GM21717 (cell line): Measurements from ENCODE around the gene GPA33.

Experiments used
- ATAC-seq: cut with Tn5 transposase; IDR thresholded peaks from one replicate; pipeline ENCODE4 v1.9.1; 2021; ENCODE audit warnings: mild to moderate bottlenecking, moderate library complexity; ENCODE audit not compliant: unreplicated experiment

The GPA33 gene

GRCh38 chr1:167090314-167090942 lies at the start of gene GPA33:
TSS of gene GPA33 (minus strand) at chr1:167090377. CDS start at chr1:167090287, 90 bp downstream.
- ATAC-seq: no peak

GRCh38 chr1:167138703-167139102 lies 48.5 kb upstream of the GPA33 start:
- no peak for ATAC-seq

- no peak for ATAC-seq
Measured at GRCh38 chr1:167137793-167138510, 47.8 kb upstream of the GPA33 start.

GRCh38 chr1:167137332-167137781 lies 47.2 kb upstream of the GPA33 start:
- ATAC-seq: no peak

GRCh38 chr1:167136806-167137205 lies 46.6 kb upstream of the GPA33 start:
- ATAC-seq: no peak

- no peak for ATAC-seq
Measured at GRCh38 chr1:167136191-167136614, 46.0 kb upstream of the GPA33 start.

- ATAC-seq: no peak
Measured at GRCh38 chr1:167135281-167135840, 45.2 kb upstream of the GPA33 start.

- ATAC-seq: no peak
Measured at GRCh38 chr1:167132301-167133010, 42.3 kb upstream of the GPA33 start.

- no peak for ATAC-seq
Measured at GRCh38 chr1:167130829-167131510, 40.8 kb upstream of the GPA33 start.

- no peak for ATAC-seq
Measured at GRCh38 chr1:167128261-167129227, 38.4 kb upstream of the GPA33 start.

- no peak for ATAC-seq
Measured at GRCh38 chr1:167127661-167128060, 37.5 kb upstream of the GPA33 start.

GRCh38 chr1:167127236-167127635 lies 37.1 kb upstream of the GPA33 start:
- no peak for ATAC-seq

- no peak for ATAC-seq
Measured at GRCh38 chr1:167126811-167127210, 36.6 kb upstream of the GPA33 start.

- no peak for ATAC-seq
Measured at GRCh38 chr1:167126317-167126716, 36.1 kb upstream of the GPA33 start.

GRCh38 chr1:167122568-167122967 lies 32.4 kb upstream of the GPA33 start:
- ATAC-seq: no peak

GRCh38 chr1:167122121-167122480 lies 31.9 kb upstream of the GPA33 start:
- no peak for ATAC-seq

GRCh38 chr1:167121375-167122120 lies 31.4 kb upstream of the GPA33 start:
- ATAC-seq: no peak

GRCh38 chr1:167120899-167121298 lies 30.7 kb upstream of the GPA33 start:
- ATAC-seq: no peak

- ATAC-seq: no peak
Measured at GRCh38 chr1:167119696-167120095, 29.5 kb upstream of the GPA33 start.
